ENCODE measurements around the gene TCEANC.

- no peak for TF ChIP-seq EZH2 (IDR thresholded peaks at IDR 0.05; ENCODE audit: borderline replicate concordance, low read depth, low read length, poor library complexity, severe bottlenecking)
- no peak for TF ChIP-seq CTCF (conservative IDR thresholded peaks at IDR 0.05; ENCODE audit: low read depth, low read length)
These were observed 44.5 kb downstream of the TCEANC start for GRCh38 chrX:13697455-13697854.
